Measurements from ENCODE around the gene FAM120A. TPM values are rescaled to one million over a fixed set of nuclear protein-coding genes. Genes with fewer than 3 reads are reported as not detected.

The FAM120A gene
- total and polyA plus RNA-seq, 2 donors = 40.3 to 56.4 TPM

DNA sequence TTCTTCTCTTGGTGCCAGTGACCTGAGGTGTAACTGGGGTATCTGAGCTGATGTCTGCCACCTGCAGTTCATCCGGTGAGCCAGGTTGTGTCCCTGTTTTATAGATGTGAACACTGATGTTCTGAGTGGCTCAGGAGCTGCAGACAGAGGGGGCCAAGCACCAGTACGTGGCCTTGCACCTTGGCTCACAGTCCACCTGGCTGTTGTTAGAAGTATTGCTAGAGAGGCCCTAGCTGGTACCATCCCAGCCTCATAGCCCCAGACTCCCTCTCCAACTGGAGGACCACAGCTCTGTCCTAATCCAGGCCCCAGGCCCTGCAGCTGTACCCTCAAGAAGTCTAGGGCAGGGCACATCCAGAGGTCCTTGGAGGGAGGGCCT, 141.1 kb downstream of the FAM120A start:
- H3K4me1 ChIP-seq (ENCODE audit: control insufficient read depth in 2 of 2, insufficient read depth in 2 of 2, low read length in 2 of 2) = peaks cover 7 to 17% of the 10 kb centered on the region in 2 donors
- H3K36me3 ChIP-seq (ENCODE audit: control insufficient read depth in 2 of 2, insufficient read depth in 2 of 2, low read length in 1 of 2) = no peaks in the 10 kb centered on the region
- DNase-seq (ENCODE audit: low read depth in 6 of 9, low spot score in 9 of 9) = no peak
- no peaks in the 10 kb centered on the region for H3K27me3 ChIP-seq (ENCODE audit: control insufficient read depth in 2 of 2, insufficient read depth in 1 of 2, low read length in 1 of 2)
- 93% methylated on average over 2 of the region's 2 CpGs for WGBS
- H3K4me3 ChIP-seq (ENCODE audit: low read length in 2 of 2) = no peak overlapping the region
- no peak overlapping the region for H3K27ac ChIP-seq (ENCODE audit: low read depth in 1 of 2, low read length in 1 of 2)
- H3K9me3 ChIP-seq (ENCODE audit: control insufficient read depth in 2 of 2, insufficient read depth in 1 of 2, low read length in 1 of 2) = no peaks in the 10 kb centered on the region

DNA sequence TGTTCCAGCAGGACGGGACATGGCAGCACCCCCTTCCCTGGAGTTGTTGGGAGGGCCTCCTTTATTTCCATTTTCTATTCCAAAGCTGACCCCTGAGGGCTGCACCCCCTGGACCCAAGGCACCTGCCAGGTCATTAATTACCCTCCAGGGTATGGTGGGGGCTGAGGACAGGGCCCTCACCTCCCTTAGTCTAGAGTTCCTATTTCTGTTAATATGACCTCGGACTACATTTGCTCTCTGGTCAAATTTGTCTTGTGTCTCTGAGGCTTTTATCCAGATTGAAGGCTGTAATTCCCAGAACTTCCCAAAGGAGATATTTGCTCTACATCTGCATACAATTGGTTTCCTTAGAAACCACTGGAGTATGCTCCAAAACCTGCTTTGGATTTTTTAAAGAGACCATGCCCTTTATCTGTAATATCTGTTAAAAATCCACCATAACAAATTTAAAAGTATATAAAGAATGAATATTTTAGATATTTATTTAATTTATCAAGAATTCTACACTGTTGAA, 141.7 kb downstream of the FAM120A start:
- DNase-seq (ENCODE audit: low read depth in 6 of 9, low spot score in 9 of 9) = no peak
- Histone ChIP-seq H3K27ac (ENCODE audit: low read depth in 1 of 2, low read length in 1 of 2) (no peak overlapping the region), H3K27me3 (ENCODE audit: control insufficient read depth in 2 of 2, insufficient read depth in 1 of 2, low read length in 1 of 2) (no peaks in the 10 kb centered on the region), H3K4me1 (ENCODE audit: control insufficient read depth in 2 of 2, insufficient read depth in 2 of 2, low read length in 2 of 2) (peaks cover 7 to 20% of the 10 kb centered on the region in 2 donors), H3K9me3 (ENCODE audit: control insufficient read depth in 2 of 2, insufficient read depth in 1 of 2, low read length in 1 of 2) (no peaks in the 10 kb centered on the region), H3K4me3 (ENCODE audit: low read length in 2 of 2) (no peak overlapping the region), H3K36me3 (ENCODE audit: control insufficient read depth in 2 of 2, insufficient read depth in 2 of 2, low read length in 1 of 2) (no peaks in the 10 kb centered on the region)
- WGBS = 98% methylated on average over 2 of the region's 2 CpGs

DNA sequence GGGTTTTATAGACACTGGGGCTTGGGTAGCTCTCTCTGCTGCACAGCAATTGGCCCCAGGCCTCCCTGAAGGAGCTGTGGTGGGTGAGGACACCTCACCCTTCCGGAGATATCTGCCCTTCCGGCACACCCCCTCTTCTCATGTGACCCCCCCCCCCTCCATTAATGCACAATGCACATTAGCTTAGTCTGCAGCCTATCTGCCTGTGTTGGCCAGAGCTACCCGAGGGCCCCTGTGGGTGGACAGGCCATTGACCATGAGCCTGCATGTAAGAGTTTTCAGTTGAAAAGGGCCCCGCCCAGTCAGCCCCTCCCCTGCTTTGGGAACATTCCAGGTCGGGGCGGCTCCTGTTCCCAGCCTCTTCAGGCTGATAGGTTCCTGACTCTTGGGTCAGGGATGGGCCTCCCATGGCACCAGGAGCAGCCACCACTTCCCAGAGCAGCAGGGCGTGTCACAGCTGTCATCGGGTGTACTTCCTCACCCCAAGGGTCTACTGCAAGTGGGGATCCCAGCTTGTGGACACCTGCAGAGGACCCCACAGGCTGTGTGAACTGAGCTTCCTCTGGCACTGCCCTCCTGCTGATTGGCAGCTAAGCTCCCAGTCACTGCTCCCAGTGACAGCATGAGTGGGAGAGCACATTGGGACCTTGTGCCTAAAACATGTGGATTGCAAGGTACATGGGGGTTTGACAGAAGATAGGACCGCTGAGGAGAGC, 142.7 kb downstream of the FAM120A start:
- H3K9me3 ChIP-seq (ENCODE audit: control insufficient read depth in 2 of 2, insufficient read depth in 1 of 2, low read length in 1 of 2) = no peaks in the 10 kb centered on the region
- H3K4me3 ChIP-seq (ENCODE audit: low read length in 2 of 2) = no peak overlapping the region
- no peaks in the 10 kb centered on the region for H3K27me3 ChIP-seq (ENCODE audit: control insufficient read depth in 2 of 2, insufficient read depth in 1 of 2, low read length in 1 of 2)
- H3K27ac ChIP-seq (ENCODE audit: low read depth in 1 of 2, low read length in 1 of 2) = no peak overlapping the region
- peaks cover 17 to 24% of the 10 kb centered on the region in 2 donors for H3K4me1 ChIP-seq (ENCODE audit: control insufficient read depth in 2 of 2, insufficient read depth in 2 of 2, low read length in 2 of 2)
- WGBS = 97% methylated on average over 9 of the region's 9 CpGs
- DNase-seq (ENCODE audit: low read depth in 6 of 9, low spot score in 9 of 9) = no peak
- no peaks in the 10 kb centered on the region for H3K36me3 ChIP-seq (ENCODE audit: control insufficient read depth in 2 of 2, insufficient read depth in 2 of 2, low read length in 1 of 2)

DNA sequence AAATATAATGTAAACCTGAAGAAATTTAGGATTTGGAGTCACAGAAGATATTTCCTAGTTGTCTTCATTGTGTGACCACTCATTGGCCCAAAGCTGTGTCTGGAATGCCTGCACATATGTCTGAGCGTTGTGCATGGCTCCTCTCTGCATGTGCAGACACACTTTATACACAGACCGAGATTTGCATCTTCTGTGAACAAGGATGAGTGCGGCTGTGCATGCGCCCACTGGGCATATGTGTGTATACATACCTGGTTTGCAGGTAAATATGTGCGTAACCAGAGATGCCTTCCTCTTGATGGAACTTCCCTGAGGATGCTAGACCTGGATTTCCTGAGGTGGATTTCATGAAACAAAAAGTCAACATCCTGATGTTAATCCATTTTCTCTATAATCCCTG, 144.0 kb downstream of the FAM120A start:
- H3K4me1 ChIP-seq (ENCODE audit: control insufficient read depth in 2 of 2, insufficient read depth in 2 of 2, low read length in 2 of 2) = peaks cover 26 to 29% of the 10 kb centered on the region in 2 donors
- H3K27me3 ChIP-seq (ENCODE audit: control insufficient read depth in 2 of 2, insufficient read depth in 1 of 2, low read length in 1 of 2) = no peaks in the 10 kb centered on the region
- WGBS = 98% methylated on average over 5 of the region's 5 CpGs
- H3K36me3 ChIP-seq (ENCODE audit: control insufficient read depth in 2 of 2, insufficient read depth in 2 of 2, low read length in 1 of 2) = no peaks in the 10 kb centered on the region
- H3K9me3 ChIP-seq (ENCODE audit: control insufficient read depth in 2 of 2, insufficient read depth in 1 of 2, low read length in 1 of 2) = no peaks in the 10 kb centered on the region
- no peak overlapping the region for H3K4me3 ChIP-seq (ENCODE audit: low read length in 2 of 2)
- H3K27ac ChIP-seq (ENCODE audit: low read depth in 1 of 2, low read length in 1 of 2) = no peak overlapping the region
- DNase-seq (ENCODE audit: low read depth in 6 of 9, low spot score in 9 of 9) = no peak

DNA sequence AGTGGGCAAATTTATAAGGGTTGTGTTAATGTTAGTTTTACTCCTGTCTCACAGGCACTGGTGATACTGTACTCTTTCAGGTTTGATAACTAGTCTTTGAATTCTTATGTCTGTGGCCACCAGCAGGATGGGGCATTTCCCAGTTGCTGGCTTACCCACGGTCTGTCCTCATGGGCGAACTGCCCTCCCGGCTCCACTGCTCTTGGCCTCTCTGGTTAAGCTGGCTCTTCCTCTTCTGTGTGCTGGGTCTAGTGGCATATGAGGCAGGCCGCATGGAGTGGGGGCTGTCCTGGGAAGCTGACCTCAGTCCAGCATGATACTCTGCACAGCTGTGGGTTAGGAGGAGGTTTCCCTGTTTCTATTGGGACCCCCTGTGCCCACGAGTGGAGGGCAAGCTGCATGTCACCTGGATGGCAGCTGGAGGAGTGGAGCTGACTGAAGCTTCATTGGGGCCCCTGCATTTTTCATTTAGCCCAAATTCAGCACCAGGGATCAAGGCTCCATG, 144.4 kb downstream of the FAM120A start:
- no peaks in the 10 kb centered on the region for H3K27me3 ChIP-seq (ENCODE audit: control insufficient read depth in 2 of 2, insufficient read depth in 1 of 2, low read length in 1 of 2)
- no peak for DNase-seq (ENCODE audit: low read depth in 6 of 9, low spot score in 9 of 9)
- no peaks in the 10 kb centered on the region for H3K9me3 ChIP-seq (ENCODE audit: control insufficient read depth in 2 of 2, insufficient read depth in 1 of 2, low read length in 1 of 2)
- H3K4me1 ChIP-seq (ENCODE audit: control insufficient read depth in 2 of 2, insufficient read depth in 2 of 2, low read length in 2 of 2) = peaks cover 30 to 32% of the 10 kb centered on the region in 2 donors
- H3K36me3 ChIP-seq (ENCODE audit: control insufficient read depth in 2 of 2, insufficient read depth in 2 of 2, low read length in 1 of 2) = no peaks in the 10 kb centered on the region
- H3K4me3 ChIP-seq (ENCODE audit: low read length in 2 of 2) = no peak overlapping the region
- no peak overlapping the region for H3K27ac ChIP-seq (ENCODE audit: low read depth in 1 of 2, low read length in 1 of 2)
- WGBS = 85% methylated on average over 5 of the region's 5 CpGs

DNA sequence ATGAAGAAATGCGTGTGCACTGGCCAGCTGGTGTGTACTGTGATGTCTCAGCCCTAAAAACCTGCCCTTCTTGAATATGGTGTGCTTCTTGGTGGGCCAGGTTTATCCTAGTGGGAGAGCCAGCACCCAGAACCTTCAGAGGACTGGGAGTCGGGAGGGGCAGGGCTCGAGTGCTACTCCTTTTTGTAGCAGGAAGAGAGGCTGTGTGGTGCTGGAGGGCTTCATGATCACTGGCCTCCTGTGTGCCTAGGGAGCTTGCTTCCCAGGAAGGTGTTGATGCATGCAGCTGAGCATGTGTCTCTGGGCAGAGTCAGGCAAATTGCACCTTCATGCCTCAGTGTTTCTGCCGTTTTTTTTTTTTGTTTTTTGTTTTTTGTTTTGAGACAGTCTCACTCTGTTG, 144.9 kb downstream of the FAM120A start:
- Histone ChIP-seq H3K9me3 (ENCODE audit: control insufficient read depth in 2 of 2, insufficient read depth in 1 of 2, low read length in 1 of 2) (no peaks in the 10 kb centered on the region), H3K27ac (ENCODE audit: low read depth in 1 of 2, low read length in 1 of 2) (no peak overlapping the region), H3K36me3 (ENCODE audit: control insufficient read depth in 2 of 2, insufficient read depth in 2 of 2, low read length in 1 of 2) (no peaks in the 10 kb centered on the region), H3K4me1 (ENCODE audit: control insufficient read depth in 2 of 2, insufficient read depth in 2 of 2, low read length in 2 of 2) (peaks cover 33 to 36% of the 10 kb centered on the region in 2 donors), H3K27me3 (ENCODE audit: control insufficient read depth in 2 of 2, insufficient read depth in 1 of 2, low read length in 1 of 2) (no peaks in the 10 kb centered on the region), H3K4me3 (ENCODE audit: low read length in 2 of 2) (no peak overlapping the region)
- WGBS = 92% methylated on average over 4 of the region's 4 CpGs
- no peak for DNase-seq (ENCODE audit: low read depth in 6 of 9, low spot score in 9 of 9)

DNA sequence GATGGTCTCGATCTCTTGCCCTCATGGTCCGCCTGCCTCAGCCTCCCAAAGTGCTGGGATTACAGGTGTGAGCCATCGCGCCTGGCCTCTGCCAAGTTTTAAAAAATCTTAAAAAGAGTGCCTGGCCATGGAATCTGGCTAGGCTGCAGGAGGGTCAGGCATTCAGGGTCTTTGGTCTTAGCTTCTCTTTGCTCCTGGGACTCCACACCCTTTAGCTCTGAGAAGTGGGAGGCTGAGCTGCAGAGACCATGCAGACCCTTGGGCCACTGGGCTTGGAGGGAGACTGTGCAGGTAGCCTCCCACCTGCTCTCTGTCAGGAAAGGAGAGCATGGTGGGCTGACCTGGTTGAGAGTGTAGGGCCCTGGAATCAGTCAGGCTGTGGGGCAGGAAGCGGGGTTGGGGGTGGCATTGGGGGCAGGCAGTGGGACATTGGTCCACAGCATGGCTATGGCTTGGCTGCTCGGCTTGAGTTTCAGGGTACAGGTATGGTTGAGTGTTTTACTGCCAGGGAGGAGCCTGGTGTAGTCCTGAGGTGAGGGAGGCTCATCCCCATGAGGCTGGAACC, 145.7 kb downstream of the FAM120A start:
- Histone ChIP-seq H3K27ac (ENCODE audit: low read depth in 1 of 2, low read length in 1 of 2) (no peak overlapping the region), H3K4me3 (ENCODE audit: low read length in 2 of 2) (no peak overlapping the region), H3K4me1 (ENCODE audit: control insufficient read depth in 2 of 2, insufficient read depth in 2 of 2, low read length in 2 of 2) (peaks cover 33 to 36% of the 10 kb centered on the region in 2 donors), H3K9me3 (ENCODE audit: control insufficient read depth in 2 of 2, insufficient read depth in 1 of 2, low read length in 1 of 2) (no peaks in the 10 kb centered on the region), H3K36me3 (ENCODE audit: control insufficient read depth in 2 of 2, insufficient read depth in 2 of 2, low read length in 1 of 2) (no peaks in the 10 kb centered on the region), H3K27me3 (ENCODE audit: control insufficient read depth in 2 of 2, insufficient read depth in 1 of 2, low read length in 1 of 2) (no peaks in the 10 kb centered on the region)
- WGBS = 98% methylated on average over 6 of the region's 6 CpGs
- DNase-seq (ENCODE audit: low read depth in 6 of 9, low spot score in 9 of 9) = no peak

DNA sequence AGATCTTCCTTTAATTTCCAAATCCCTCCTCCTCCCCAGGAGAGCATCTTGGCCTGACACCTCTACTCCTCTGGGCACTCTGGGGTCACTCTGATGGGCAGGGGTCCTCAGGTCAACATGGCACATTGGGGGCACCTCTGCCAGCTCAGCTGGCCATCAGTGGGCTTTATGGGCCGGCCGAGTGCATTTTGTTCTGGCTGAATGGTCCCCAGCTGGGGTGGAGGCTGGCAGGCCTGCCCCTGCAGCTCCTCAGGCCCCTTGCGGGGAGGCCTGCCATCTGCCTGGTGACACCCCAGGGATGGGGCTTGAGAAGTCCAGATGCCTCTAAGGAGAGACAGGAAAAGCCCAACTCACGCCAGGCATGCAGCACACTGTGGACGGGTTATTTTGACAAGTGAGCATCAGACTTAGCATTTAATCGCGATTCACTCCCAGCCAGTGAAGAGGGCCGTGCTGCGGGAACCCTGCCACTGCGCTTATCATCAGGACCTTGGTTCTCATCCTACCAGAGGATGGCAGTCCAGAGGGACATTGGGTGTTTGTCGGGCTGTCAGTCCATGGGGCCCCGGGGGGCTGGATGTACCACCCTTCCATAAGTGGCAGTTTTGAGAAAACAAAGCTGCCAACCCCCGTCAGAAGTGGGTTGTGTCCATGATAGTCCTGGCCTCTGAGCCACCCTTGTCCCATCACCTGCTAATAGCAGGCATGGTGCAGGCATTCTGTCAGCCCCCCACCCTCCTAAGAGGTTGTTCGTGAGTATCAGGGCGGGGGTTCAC, 146.6 kb downstream of the FAM120A start:
- H3K36me3 ChIP-seq (ENCODE audit: control insufficient read depth in 2 of 2, insufficient read depth in 2 of 2, low read length in 1 of 2) = no peaks in the 10 kb centered on the region
- no peak for DNase-seq (ENCODE audit: low read depth in 6 of 9, low spot score in 9 of 9)
- H3K9me3 ChIP-seq (ENCODE audit: control insufficient read depth in 2 of 2, insufficient read depth in 1 of 2, low read length in 1 of 2) = no peaks in the 10 kb centered on the region
- 96% methylated on average over 15 of the region's 15 CpGs for WGBS
- H3K27ac ChIP-seq (ENCODE audit: low read depth in 1 of 2, low read length in 1 of 2) = no peak overlapping the region
- no peaks in the 10 kb centered on the region for H3K27me3 ChIP-seq (ENCODE audit: control insufficient read depth in 2 of 2, insufficient read depth in 1 of 2, low read length in 1 of 2)
- H3K4me1 ChIP-seq (ENCODE audit: control insufficient read depth in 2 of 2, insufficient read depth in 2 of 2, low read length in 2 of 2) = peaks cover 33 to 36% of the 10 kb centered on the region in 2 donors
- no peak overlapping the region for H3K4me3 ChIP-seq (ENCODE audit: low read length in 2 of 2)

Measured in thymus (tissue), 11 donors.